Measurements from ENCODE around the gene CIB4. TPM values are rescaled to one million over a fixed set of nuclear protein-coding genes. Genes with fewer than 3 reads are reported as not detected.

Gene CIB4
- total and polyA plus RNA-seq, 9 of the 15 experiments (the other 6 are each of a cell fraction or from before 2014, with no cell fraction given), result not detected

DNA sequence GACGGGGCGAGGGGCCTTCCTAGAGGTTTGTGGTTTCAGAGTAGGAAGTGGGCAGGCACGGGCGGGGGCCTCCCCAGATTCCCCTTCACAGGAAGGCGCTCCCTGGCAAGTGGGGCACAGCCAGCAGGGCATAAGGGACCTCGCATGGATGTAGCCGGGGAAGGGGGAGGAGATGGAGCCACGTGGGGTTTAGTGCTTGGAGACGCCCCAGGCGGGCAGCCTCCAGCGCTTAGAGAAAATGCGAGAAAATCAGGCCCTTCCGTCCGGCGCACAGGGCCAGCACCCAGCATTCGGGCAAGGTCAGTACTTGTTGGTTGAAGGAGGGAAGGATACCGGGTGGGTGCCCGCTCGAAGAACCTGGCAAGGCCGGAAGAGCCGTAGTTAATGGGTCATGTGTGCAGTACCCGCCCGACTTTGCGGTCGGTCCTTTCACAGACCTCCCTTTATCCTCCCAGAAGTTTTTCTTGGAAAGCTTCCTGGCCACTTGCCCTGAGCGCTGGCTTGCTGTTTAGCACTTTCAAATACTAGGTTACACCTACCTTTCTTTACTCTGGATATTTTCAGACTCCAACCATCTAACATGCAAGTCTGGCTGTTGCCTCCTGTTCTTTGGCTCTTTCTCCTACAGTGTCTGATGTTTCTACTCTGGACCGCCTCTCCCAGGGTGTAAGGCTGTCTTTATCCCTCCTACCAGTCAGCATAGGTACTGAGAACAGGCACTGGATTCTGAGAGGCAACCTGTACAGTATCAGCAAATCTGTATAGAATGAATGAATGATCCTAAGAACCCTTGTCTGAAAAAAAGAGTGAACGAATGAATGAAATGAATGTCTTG is 78.1 kb downstream of the CIB4 start (continued):
- TF ChIP-seq DMBX1 (CRISPR knock-in tag; IDR thresholded peaks at IDR 0.05; ENCODE audit: borderline replicate concordance), result no peak
- no peak for TF ChIP-seq CBFA2T3 (IDR thresholded peaks at IDR 0.05)
- TF ChIP-seq, protein P1, sequence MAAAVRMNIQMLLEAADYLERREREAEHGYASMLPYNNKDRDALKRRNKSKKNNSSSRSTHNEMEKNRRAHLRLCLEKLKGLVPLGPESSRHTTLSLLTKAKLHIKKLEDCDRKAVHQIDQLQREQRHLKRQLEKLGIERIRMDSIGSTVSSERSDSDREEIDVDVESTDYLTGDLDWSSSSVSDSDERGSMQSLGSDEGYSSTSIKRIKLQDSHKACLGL (CRISPR knock-in tag; IDR thresholded peaks at IDR 0.05; ENCODE audit: borderline replicate concordance, poor library complexity, severe bottlenecking), result no peak
- TF ChIP-seq, protein P2, sequence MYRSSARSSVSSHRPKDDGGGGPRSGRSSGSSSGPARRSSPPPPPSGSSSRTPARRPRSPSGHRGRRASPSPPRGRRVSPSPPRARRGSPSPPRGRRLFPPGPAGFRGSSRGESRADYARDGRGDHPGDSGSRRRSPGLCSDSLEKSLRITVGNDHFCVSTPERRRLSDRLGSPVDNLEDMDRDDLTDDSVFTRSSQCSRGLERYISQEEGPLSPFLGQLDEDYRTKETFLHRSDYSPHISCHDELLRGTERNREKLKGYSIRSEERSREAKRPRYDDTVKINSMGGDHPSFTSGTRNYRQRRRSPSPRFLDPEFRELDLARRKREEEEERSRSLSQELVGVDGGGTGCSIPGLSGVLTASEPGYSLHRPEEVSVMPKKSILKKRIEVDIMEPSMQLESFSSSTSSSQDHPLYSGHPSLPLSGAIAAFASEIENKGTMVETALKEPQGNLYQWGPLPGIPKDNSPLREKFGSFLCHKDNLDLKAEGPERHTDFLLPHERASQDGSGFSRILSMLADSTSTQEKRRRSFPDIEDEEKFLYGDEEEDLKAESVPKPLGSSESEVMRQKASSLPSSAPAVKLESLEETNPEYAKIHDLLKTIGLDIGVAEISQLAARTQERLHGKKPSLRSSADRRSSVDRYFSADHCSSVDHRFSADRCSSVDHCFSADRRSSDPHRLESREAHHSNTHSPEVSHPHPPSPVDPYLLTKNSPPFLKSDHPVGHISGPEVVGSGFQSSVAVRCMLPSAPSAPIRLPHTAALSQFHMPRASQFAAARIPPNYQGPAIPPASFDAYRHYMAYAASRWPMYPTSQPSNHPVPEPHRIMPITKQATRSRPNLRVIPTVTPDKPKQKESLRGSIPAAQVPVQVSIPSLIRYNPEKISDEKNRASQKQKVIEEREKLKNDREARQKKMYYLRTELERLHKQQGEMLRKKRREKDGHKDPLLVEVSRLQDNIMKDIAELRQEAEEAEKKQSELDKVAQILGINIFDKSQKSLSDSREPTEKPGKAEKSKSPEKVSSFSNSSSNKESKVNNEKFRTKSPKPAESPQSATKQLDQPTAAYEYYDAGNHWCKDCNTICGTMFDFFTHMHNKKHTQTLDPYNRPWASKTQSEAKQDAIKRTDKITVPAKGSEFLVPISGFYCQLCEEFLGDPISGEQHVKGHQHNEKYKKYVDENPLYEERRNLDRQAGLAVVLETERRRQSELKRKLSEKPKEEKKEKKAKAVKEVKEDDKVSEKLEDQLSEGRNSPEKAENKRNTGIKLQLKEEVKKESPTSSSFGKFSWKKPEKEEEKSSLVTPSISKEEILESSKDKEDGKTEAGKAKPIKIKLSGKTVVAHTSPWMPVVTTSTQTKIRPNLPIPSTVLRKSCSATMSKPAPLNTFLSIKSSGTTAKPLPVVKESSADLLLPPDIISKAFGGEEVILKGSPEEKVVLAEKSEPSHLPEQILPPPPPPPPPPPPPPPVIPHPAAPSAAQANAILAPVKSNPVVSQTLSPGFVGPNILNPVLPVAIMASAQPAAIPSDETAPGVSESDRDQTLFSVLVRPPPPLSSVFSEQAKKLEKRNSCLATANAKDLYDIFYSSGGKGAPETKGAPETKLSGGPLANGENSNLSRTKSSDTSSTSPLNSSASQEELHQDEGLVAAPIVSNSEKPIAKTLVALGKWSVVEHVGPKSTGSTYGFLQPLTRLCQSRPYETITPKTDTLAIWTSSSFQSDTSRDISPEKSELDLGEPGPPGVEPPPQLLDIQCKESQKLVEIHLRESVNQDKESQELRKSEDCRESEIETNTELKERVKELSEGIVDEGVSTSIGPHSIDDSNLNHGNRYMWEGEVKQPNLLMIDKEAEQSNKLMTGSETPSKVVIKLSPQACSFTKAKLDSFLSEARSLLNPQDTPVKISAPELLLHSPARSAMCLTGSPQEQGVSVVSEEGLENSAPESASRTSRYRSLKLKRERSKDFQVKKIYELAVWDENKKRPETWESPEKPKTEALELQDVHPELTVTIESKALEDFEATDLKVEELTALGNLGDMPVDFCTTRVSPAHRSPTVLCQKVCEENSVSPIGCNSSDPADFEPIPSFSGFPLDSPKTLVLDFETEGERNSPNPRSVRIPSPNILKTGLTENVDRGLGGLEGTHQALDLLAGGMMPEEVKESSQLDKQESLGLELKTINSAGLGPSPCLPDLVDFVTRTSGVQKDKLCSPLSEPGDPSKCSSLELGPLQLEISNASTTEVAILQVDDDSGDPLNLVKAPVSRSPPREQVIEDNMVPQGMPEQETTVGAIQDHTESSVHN (IDR thresholded peaks at IDR 0.05; ENCODE audit: borderline replicate concordance in 1 of 2, low read depth in 1 of 2), result no peak
- TF ChIP-seq MBD2 (IDR thresholded peaks at IDR 0.05; ENCODE audit: borderline replicate concordance, low read depth), result no peak
- TF ChIP-seq, protein P3, sequence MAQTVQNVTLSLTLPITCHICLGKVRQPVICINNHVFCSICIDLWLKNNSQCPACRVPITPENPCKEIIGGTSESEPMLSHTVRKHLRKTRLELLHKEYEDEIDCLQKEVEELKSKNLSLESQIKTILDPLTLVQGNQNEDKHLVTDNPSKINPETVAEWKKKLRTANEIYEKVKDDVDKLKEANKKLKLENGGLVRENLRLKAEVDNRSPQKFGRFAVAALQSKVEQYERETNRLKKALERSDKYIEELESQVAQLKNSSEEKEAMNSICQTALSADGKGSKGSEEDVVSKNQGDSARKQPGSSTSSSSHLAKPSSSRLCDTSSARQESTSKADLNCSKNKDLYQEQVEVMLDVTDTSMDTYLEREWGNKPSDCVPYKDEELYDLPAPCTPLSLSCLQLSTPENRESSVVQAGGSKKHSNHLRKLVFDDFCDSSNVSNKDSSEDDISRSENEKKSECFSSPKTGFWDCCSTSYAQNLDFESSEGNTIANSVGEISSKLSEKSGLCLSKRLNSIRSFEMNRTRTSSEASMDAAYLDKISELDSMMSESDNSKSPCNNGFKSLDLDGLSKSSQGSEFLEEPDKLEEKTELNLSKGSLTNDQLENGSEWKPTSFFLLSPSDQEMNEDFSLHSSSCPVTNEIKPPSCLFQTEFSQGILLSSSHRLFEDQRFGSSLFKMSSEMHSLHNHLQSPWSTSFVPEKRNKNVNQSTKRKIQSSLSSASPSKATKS (CRISPR knock-in tag; IDR thresholded peaks at IDR 0.05), result no peak
- TF ChIP-seq MTA1 (IDR thresholded peaks at IDR 0.05; ENCODE audit: borderline replicate concordance), result no peak
- no peak for TF ChIP-seq SRSF7 (optimal IDR thresholded peaks at IDR 0.05; ENCODE audit: low read depth, low read length)
